ENCODE results near the gene RGS6.

- no peak for TF ChIP-seq POLR2A (IDR thresholded peaks at IDR 0.05; ENCODE audit: low read depth, low read length)
- TF ChIP-seq TAF1 (IDR thresholded peaks at IDR 0.05; ENCODE audit: borderline replicate concordance, low read depth, low read length) = no peak
Observed at GRCh38 chr14:72577521-72577920, 645.3 kb downstream of the RGS6 start.

Measured in GM12892 (cell line).